Measurements from ENCODE around the gene SNN.
A peak's percentile ranks its signal among the peaks of the same experiment; 100 is the strongest.

The SNN gene

GRCh38 chr16:11635679-11636171 lies 32.5 kb upstream of the SNN start:
- DNase-seq = no peak

GRCh38 chr16:11636172-11636721 lies 32.0 kb upstream of the SNN start:
- no peak for DNase-seq

DNA sequence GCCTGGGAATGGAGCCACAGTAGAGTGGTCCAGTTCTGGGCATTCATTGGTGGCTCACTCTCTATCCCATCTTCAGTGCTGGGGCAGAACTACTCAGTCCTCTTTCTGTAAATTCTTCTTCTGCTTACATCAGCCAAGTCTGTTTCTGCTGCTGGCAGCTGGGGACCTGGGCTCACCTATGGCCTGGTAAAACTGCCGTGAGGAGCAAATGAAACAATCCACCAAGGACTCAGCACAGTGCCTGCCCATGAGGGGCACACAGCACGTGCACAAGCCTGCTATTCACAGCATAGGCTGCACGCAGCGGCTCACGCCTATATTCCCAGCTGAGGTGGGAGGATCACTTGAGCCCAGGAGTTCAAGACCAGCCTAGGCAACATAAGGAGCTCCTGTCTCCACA lies 30.9 kb upstream of the SNN start:
- no peak for DNase-seq

DNA sequence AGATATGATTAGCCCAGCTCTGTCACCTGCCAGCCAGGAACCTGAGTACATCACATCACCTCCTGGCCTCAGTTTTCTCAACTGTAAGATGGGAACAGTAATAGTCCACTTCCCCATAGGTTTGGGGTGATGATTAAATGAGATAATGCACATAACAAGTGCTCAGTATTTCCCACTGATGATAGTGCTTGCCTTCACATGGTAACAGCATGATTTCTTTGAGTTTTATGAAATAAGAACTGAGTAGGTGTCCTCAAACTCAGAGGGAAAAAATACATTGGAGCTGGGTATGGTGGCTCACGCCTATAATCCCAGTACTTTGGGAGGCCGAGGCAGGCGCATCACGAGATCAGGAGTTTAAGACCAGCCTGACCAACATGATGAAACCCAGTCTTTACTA lies 30.1 kb upstream of the SNN start:
- DNase-seq = no peak

- no peak for DNase-seq
These were observed 29.2 kb upstream of the SNN start for GRCh38 chr16:11639008-11639562.

GRCh38 chr16:11639925-11640899 lies 28.0 kb upstream of the SNN start:
- peak; percentile 46 for DNase-seq

DNA sequence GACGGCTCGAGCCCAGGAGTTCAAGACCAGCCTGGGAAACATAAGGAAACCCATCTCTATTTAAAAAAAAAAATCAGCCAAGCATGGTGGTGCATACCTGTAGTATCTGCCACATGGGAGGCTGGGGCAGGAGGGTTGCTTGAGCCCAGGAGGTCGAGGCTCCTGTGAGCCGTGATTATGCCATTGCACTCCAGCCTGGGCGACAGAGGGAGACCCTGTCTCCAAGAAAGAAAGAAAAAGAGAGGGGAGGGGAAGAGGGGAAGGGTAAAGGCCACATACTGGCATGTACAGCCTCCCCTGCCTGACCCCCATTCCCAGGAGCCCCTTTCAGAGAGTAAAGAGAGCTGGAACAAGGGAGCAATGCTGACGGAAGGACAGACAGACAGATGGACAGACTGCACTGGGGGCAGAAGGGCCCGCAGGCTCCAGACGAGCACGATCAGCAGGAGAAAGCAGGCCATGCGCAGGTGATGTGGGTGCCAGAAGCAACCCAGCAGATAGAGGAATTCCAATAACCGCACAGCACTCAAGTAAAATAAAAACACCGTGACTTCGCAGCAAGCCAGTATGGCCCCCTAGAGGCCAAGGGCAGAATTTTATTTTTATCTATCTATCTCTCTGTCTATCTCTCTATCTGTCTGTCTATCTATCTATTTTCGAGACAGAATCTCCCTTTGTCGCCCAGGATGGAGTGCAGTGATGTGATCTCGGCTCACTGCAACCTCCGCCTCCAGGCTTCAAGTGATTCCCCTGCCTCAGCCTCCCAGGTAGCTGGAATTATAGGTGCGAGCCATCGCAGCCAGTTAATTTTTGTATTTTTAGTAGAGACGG lies 27.1 kb upstream of the SNN start:
- DNase-seq = no peak

DNA sequence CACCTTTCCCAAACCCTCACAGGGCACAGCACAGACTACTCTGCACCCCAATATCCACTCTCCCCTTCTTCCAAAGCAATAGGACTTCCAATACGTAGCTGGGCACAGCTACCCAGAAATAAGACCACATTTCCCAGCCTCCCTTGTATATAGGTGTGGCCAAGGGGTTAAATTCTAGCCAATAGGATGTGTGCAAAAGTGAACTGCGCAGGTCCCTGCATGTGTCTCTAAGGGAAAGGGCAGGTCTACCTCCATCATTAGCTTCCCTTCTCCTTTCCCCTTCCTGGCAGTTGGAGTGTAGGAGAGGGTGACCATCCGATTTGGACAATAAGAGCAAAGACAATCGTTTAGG lies 25.5 kb upstream of the SNN start:
- no peak for DNase-seq

DNA sequence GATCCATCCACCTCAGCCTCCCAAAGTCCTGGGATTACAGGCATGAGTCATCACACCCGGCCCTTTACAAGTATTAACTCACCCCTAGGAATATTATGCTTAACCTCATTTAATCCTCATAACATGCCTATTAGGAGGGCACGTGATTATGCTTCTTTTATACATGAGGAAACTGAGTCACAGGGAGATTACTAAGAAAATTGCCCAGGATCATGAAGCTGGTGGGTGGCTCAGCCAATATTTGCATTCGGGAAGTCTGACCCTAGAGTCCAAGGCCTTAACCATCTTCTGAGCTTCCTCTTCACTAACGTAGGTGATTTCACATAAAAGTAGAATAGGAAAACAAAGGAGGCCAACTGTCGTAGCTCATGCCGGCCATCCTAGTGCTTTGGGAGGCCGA lies 19.0 kb upstream of the SNN start:
- no peak for DNase-seq

DNA sequence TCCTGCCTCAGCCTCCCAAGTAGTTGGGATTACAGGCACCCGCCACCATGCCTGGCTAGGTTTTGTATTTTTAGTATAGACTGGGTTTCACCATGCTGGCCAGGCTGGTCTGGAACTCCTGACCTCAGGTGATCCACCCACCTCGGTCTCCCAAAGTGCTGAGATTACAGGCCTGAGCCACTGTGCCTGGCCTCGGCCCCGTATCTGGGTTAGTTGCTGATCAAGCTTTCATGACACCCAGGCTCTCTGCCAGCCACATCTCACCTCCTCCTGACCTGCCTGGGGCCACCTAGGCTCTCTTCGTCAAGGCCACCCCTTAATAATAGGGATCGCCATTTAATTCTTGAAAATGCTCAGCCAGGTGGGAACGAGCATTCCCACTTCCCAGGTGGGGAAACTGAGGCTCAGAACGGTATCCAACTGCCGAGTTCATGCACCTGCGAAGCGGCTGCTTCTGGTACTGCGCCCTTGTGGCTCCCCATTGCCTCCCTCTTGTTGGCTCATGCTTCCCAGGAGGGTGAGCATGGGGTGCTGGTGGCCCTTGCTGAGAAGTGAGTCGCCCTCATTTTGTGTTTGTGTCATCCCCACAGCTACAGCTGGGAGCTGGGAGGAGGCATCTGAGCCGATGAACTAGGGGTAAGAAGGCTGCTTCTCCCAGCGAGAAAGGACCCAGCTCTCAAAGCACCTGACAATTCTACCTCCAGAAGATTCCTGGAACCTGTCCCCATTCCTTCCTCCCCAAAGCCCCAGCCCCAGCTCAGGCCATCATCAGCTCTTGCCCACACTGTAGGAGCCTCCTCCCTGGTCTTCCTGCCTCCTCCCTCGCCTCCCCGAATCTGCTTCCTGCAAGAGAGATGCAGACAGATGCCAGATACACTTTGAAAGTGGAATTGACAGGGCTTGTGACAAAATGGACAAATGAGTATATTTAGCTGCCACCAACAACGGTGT lies 17.3 kb upstream of the SNN start:
- no peak for DNase-seq

DNA sequence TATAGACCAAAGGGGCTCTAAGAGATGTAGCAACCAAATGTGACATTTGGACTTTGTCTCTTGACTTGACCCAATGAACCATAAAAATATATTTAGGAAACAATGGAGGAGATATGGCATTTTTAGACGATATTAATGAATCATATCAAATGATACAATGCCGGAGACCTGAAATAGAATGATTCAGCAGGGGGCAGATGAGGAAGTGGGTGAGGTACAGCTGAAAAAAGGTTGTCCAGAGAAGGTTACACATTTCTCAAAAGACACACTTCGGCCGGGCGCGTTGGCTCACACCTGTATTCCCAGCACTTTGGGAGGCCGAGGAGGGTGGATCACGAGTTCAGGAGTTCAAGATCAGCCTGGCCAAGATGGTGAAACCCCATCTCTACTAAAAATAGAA lies 16.5 kb upstream of the SNN start:
- DNase-seq = no peak

DNA sequence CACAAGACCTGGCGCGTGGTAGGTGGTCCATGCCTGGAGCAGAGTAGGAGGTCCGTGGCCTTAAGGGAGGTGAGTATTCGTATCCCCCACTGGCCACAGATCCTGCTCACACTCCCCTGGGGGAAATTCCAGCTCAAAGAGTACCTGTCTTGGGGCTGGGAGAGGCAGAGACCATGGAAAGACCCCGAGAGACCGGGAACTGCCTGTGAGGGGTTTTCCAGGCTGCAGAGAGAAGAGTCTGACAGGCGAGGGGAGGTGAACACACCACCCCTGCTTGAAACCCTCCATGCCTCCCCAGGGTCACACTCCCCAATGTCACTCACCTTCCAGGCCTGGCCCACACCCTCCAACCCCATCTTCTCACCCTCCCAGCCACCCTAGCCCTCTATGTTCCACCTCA lies 12.6 kb upstream of the SNN start:
- no peak for DNase-seq

- DNase-seq = no peak
These were observed 10.7 kb upstream of the SNN start for GRCh38 chr16:11657556-11657955.

DNA sequence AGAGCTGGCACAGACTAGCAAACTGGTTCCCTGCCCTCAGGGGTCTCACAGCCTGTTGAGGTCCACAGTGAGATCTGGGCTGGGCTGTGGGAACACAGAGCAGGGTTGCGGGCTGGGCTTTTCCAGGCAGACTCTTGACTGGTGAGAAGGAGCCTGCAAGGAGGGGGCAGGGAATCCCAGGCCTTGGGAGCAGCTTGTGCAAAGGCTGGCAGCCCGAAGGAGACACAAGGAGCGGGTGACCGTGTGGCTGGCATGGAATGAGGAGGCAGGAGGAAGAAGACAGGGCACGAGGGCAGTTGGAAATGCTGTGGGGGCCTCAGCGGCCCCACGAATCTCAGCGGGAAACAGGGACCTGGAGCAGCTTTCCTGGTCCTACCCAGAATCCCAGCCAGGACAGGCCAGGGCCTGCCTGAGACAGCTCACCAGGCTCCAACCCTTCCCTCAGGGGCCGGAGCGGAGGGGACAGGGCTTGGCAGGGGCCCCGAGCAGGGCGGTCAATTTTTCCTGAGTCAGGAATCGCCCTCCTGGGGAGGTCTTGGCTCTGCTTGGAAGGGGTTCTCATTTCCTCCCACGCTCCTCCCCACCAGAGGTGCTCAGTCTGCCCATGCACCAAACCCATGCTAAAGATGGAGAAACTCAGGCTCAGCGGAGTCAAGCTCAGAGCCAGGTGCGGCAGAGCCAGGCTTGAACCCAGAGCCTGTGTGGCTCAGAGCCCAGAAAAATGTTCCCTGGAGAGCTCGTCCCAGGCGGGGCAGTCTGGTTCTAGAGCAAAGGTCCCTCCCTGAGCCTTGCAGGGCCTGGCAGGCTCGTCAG lies 9.2 kb upstream of the SNN start:
- no peak for DNase-seq

DNA sequence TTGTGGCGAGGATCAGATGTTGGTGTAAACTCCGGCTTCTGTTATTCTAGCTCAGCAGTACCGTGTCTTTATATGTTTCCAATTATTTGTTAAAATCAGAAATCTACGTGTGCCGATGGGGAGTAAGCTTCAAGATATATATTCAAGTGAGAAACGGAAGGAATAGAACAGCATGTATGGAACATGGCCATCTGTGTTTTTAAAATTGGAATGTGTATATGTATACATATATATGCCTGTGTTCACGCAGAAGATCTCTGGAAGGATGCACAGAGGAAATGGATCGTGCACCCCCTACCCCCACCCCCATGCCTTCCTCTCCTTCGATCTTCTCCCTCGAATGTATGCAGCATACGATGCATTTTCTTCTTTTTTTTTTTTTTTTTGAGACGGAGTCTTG lies 7.7 kb upstream of the SNN start:
- no peak for DNase-seq

- DNase-seq = no peak
These were observed 5.7 kb upstream of the SNN start for GRCh38 chr16:11662582-11662981.

- DNase-seq = no peak
These were observed 3.2 kb upstream of the SNN start for GRCh38 chr16:11665071-11665491.

DNA sequence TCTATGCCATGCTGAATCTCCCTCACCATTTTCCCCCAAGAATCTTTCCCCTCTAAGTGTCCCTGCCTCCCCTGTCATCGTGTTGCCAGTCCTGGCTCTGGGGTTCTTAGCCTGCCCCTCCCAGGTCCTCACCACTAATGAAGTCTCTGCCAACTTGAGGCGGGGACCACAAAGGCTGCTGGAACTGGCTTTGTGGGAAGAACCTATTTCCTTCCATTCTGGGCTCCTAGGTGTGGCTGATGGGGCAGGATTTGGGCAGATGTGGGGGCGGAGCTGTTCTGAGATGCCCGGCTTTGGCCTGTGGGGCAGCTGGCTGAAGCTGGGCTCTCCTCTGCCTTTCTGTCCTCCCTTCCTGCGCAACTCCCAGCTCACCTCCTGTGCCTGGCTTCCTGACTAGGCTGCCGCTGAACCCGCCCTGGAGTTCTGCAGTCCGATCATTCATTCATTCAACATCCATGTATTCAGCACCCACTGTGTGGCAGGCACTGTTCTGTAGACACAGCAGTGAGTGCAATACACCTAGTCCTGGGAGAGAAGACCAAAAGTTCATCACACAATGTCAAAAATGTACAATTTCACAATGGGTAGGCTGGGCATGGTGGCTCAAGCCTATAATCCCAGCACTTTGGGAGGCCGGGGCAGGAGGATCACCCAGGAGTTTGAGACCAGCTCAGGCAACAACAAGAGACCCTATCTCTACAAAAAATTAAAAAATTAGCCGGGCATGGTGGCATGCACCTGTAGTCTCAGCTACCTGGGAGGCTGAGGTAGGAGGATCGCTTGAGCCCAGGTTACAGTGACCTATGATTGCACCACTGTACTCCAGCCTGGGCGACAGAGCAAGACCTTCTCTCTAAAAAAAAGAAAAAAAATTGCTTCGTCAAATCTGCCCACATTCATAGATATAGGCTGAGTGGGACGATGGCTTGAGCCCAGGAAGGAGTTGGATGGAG lies 1.9 kb upstream of the SNN start:
- no peak for DNase-seq

DNA sequence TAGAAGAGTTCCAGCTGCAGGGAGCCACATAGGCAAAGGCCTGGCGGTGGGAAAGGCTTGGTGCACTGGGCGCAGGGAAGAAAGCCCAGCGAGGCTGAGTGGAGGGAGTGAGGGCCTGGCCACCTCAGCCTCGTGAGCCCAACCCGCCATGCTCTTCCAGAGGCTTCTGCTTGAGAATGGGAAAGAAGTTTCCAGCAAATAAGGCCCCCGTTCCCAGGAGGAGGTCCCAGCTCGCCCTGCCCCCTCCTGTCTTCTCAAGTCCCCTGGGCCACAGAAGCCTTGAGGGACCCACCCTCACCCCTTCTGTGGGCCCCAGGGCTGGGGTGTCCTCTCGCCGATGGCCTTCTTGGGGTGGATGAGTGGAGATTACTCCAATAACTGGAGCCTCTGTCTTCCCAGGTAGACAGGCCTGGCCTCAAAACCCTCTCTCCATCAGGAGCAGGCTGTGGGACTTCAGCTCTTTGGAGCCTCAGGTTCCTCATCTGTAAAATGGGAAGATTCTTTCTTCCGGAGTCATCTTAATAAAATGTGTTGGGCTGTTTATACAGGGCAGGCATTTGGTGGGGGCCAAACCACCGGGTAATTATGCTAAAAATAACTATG lies 933 bp upstream of the SNN start:
- DNase-seq = no peak
